ENCODE data around the gene CPM. TPM values are rescaled to one million over a fixed set of nuclear protein-coding genes. Genes with fewer than 3 reads are reported as not detected.

The CPM gene
- total RNA-seq, 2 experiments from 2014 or later, result 3.0 to 5.8 TPM

GRCh38 chr12:68838046-68838886 is 94.7 kb downstream of the CPM start:
- Mint-ChIP-seq H3K9me3 (no peaks in the 10 kb centered on the region), H3K27me3 (no peaks in the 10 kb centered on the region), H3K4me3 (no peak overlapping the region), H3K27ac (no peak overlapping the region), H3K36me3 (ENCODE audit: low read depth) (peaks cover 58% of the 10 kb centered on the region), H3K4me1 (ENCODE audit: low read depth) (peaks cover 5% of the 10 kb centered on the region)
- ATAC-seq (no peak), DNase-seq (no peak)
- POLR2A ChIA-PET, result interaction anchor here (0.9 kb wide), 1 partner anchor 33 kb away, joined by 3 read pairs; no protein-coding TSS in a partner anchor
- intact Hi-C loops (cut with micrococcal nuclease), result no loop called here
- CTCF ChIA-PET, result interaction anchor here (1.2 kb wide), 1 partner anchor 232 kb away, joined by 3 read pairs; no protein-coding TSS in a partner anchor
- no peak for TF ChIP-seq CTCF (IDR thresholded peaks at IDR 0.05)

- intact Hi-C loops (cut with micrococcal nuclease), result no loop called here
- no peak overlapping the region for H3K27ac Mint-ChIP-seq
Observed at GRCh38 chr12:68837215-68837614, 95.8 kb downstream of the CPM start.

GRCh38 chr12:68835333-68835908 is 97.5 kb downstream of the CPM start:
- no peak overlapping the region for H3K27ac Mint-ChIP-seq

More at GRCh38 chr12:68837215-68837614, 95.8 kb downstream of the CPM start:
- no peaks in the 10 kb centered on the region for H3K27me3 Mint-ChIP-seq
- peaks cover 5% of the 10 kb centered on the region for H3K4me1 Mint-ChIP-seq (ENCODE audit: low read depth)
- no peak for TF ChIP-seq CTCF (IDR thresholded peaks at IDR 0.05)
- no peaks in the 10 kb centered on the region for H3K9me3 Mint-ChIP-seq
- ChIA-PET CTCF (interaction anchor here (1.2 kb wide), 1 partner anchor 233 kb away, joined by 3 read pairs; no protein-coding TSS in a partner anchor), POLR2A (interaction anchor here (0.6 to 1.0 kb wide), 4 partner anchors 10 to 229 kb away, joined by 3 to 6 read pairs (median 4); no protein-coding TSS in a partner anchor)
- H3K36me3 Mint-ChIP-seq (ENCODE audit: low read depth), result peaks cover 54% of the 10 kb centered on the region
- no peak for ATAC-seq
- H3K4me3 Mint-ChIP-seq, result no peak overlapping the region
- no peak for DNase-seq

GRCh38 chr12:68833508-68833907 is 99.5 kb downstream of the CPM start:
- POLR2A ChIA-PET, result interaction anchor here (1.2 kb wide), 1 partner anchor 26 kb away, joined by 3 read pairs; the partner anchor contains the start of gene MDM2
- CTCF ChIA-PET, result interaction anchor here (1.0 kb wide), 1 partner anchor 323 kb away, joined by 3 read pairs; no protein-coding TSS in a partner anchor
- no peak for ATAC-seq

More at GRCh38 chr12:68835333-68835908, 97.5 kb downstream of the CPM start:
- CTCF ChIA-PET, result no interaction called here
- no peak for ATAC-seq
- DNase-seq, result no peak
- no peak for TF ChIP-seq CTCF (IDR thresholded peaks at IDR 0.05)
- POLR2A ChIA-PET, result interaction anchor here (0.8 kb wide), 1 partner anchor 117 kb away, joined by 3 read pairs; no protein-coding TSS in a partner anchor
- Mint-ChIP-seq H3K4me1 (ENCODE audit: low read depth) (peaks cover 8% of the 10 kb centered on the region), H3K9me3 (no peaks in the 10 kb centered on the region), H3K27me3 (no peaks in the 10 kb centered on the region), H3K4me3 (no peak overlapping the region), H3K36me3 (ENCODE audit: low read depth) (peaks cover 53% of the 10 kb centered on the region)
- intact Hi-C loops (cut with micrococcal nuclease), result no loop called here

More at GRCh38 chr12:68833508-68833907, 99.5 kb downstream of the CPM start:
- peaks cover 13% of the 10 kb centered on the region for H3K4me1 Mint-ChIP-seq (ENCODE audit: low read depth)
- no peak overlapping the region for H3K27ac Mint-ChIP-seq
- no peak for DNase-seq
- H3K9me3 Mint-ChIP-seq, result no peaks in the 10 kb centered on the region
- no peak overlapping the region for H3K4me3 Mint-ChIP-seq
- intact Hi-C loops (cut with micrococcal nuclease), result no loop called here
- peaks cover 54% of the 10 kb centered on the region for H3K36me3 Mint-ChIP-seq (ENCODE audit: low read depth)
- H3K27me3 Mint-ChIP-seq, result no peaks in the 10 kb centered on the region
- no peak for TF ChIP-seq CTCF (IDR thresholded peaks at IDR 0.05)

Measured in activated CD8-positive, alpha-beta T cell treated with anti-CD3 and anti-CD28 coated beads for 36 hours (primary cell).